GM19240 (cell line): ENCODE results near the gene AREL1.

Experiments
- DNase-seq: peaks from one replicate; pipeline ENCODE4 v3.0.0; 2011; ENCODE audit warnings: low spot score; ENCODE audit not compliant: insufficient read length

Gene AREL1

GRCh38 chr14:74611650-74612349 lies 101.1 kb downstream of the AREL1 start, which contains the start of gene LTBP2:
Gene LTBP2 (minus strand): TSS chr14:74612237. CDS start chr14:74611944, 293 bp downstream.
- no peak for DNase-seq
